ENCODE measurements around the gene RSPH9. TPM values are rescaled to one million over a fixed set of nuclear protein-coding genes. Genes with fewer than 3 reads are reported as not detected.

The RSPH9 gene
- total RNA-seq, 2 donors from 2014 or later = not detected

- no peaks in the 10 kb centered on the region for H3K9me3 Mint-ChIP-seq
- peaks cover 1 to 10% of the 10 kb centered on the region in 2 donors for H3K4me1 Mint-ChIP-seq (ENCODE audit: low read depth in 2 of 2)
- DNase-seq (ENCODE audit: low spot score) = no peak
- H3K27me3 Mint-ChIP-seq = no peaks in the 10 kb centered on the region
- H3K36me3 Mint-ChIP-seq = peaks cover 5% of the 10 kb centered on the region
- ATAC-seq = no peak
- H3K4me3 Mint-ChIP-seq = no peak overlapping the region
- no peak overlapping the region for H3K27ac Mint-ChIP-seq
Measured at GRCh38 chr6:43677759-43678158, 32.9 kb downstream of the RSPH9 start.

GRCh38 chr6:43678341-43678740, 33.5 kb downstream of the RSPH9 start:
- Mint-ChIP-seq H3K9me3 (no peaks in the 10 kb centered on the region), H3K27me3 (no peaks in the 10 kb centered on the region), H3K36me3 (peaks cover 5% of the 10 kb centered on the region), H3K27ac (no peak overlapping the region), H3K4me1 (ENCODE audit: low read depth in 2 of 2) (peaks cover 7 to 13% of the 10 kb centered on the region in 2 donors), H3K4me3 (no peak overlapping the region)
- DNase-seq (ENCODE audit: low spot score) = no peak
- no peak for ATAC-seq

- ATAC-seq = no peak
- H3K4me3 Mint-ChIP-seq = no peak overlapping the region
- H3K27me3 Mint-ChIP-seq = no peaks in the 10 kb centered on the region
- H3K4me1 Mint-ChIP-seq (ENCODE audit: low read depth in 2 of 2) = peaks cover 11 to 19% of the 10 kb centered on the region in 2 donors
- no peak for DNase-seq (ENCODE audit: low spot score)
- no peak overlapping the region for H3K27ac Mint-ChIP-seq
- H3K36me3 Mint-ChIP-seq = peaks cover 5% of the 10 kb centered on the region
- no peaks in the 10 kb centered on the region for H3K9me3 Mint-ChIP-seq
Measured at GRCh38 chr6:43679057-43679456, 34.2 kb downstream of the RSPH9 start.

GRCh38 chr6:43680308-43681200, 35.7 kb downstream of the RSPH9 start:
- Mint-ChIP-seq H3K27me3 (no peaks in the 10 kb centered on the region), H3K4me3 (no peak overlapping the region), H3K36me3 (peaks cover 5% of the 10 kb centered on the region), H3K27ac (no peak overlapping the region), H3K9me3 (no peaks in the 10 kb centered on the region), H3K4me1 (ENCODE audit: low read depth in 2 of 2) (peaks cover 19 to 23% of the 10 kb centered on the region in 2 donors)
- DNase-seq (ENCODE audit: low spot score) = no peak
- ATAC-seq = no peak

DNA sequence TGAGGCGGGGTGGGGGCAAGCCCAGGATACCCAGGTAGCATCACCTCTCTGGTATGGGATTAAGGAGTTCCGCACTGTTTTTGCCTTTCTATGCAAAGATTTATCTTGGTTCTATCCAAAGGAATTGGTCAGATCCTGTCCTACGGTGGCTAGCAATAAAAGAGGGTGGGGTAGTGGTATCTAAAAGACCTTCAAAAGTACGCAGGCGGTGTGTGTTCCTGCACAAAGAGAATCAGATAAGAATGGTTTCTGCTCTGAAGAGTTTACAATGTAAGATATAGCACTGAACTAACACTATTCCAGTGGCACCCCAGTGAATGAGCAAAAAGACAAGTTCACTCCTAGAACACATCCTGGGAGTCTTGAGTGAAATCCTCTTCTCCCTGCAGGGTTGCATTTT, 36.5 kb downstream of the RSPH9 start:
- Mint-ChIP-seq H3K36me3 (peaks cover 5% of the 10 kb centered on the region), H3K27me3 (no peaks in the 10 kb centered on the region), H3K4me1 (ENCODE audit: low read depth in 2 of 2) (peaks cover 23 to 26% of the 10 kb centered on the region in 2 donors), H3K9me3 (no peaks in the 10 kb centered on the region), H3K27ac (no peak overlapping the region), H3K4me3 (no peak overlapping the region)
- DNase-seq (ENCODE audit: low spot score) (no peak), ATAC-seq (no peak)

- H3K9me3 Mint-ChIP-seq = no peaks in the 10 kb centered on the region
- DNase-seq (ENCODE audit: low spot score) (no peak), ATAC-seq (no peak)
- no peak overlapping the region for H3K4me3 Mint-ChIP-seq
- H3K36me3 Mint-ChIP-seq = peaks cover 4% of the 10 kb centered on the region
- H3K27me3 Mint-ChIP-seq = no peaks in the 10 kb centered on the region
- H3K4me1 Mint-ChIP-seq (ENCODE audit: low read depth in 2 of 2) = peaks cover 35 to 38% of the 10 kb centered on the region in 2 donors
- no peak overlapping the region for H3K27ac Mint-ChIP-seq
Measured at GRCh38 chr6:43682724-43683429, 38.0 kb downstream of the RSPH9 start.

DNA sequence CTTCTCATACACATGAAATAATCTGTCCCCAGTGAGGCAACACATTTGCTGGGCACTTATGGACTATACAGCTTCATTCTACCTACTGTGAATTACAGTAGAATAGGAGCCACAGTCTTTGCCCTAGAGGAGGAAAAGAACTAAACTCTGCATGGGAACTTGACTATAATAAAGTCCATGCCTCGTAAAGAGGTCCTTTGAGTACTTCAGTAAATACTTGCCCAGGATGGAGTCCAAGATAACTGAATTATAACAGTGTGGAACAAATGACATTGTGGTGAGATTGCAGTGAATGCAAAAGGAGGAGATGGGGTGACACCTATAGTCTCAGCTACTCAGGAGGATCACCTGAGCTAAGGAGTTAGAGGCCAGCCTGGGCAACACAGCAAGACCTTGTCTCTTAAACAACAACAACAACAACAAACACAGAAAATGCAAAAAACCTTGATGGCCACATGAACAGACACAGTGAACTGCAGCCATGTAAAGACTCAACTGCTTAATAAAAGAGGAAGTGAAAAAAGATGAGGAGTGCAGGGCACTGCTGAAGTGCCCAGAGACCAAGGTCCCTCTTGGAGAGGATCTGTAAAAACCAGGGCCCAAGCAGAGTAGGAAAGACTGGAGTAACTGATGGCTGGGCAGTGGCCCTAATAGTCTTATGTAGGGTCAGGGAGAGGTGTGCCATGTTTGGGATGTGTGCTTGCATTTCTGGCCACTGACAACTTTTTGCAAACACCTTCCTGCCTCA, 39.0 kb downstream of the RSPH9 start:
- peaks cover 41 to 43% of the 10 kb centered on the region in 2 donors for H3K4me1 Mint-ChIP-seq (ENCODE audit: low read depth in 2 of 2)
- H3K36me3 Mint-ChIP-seq = peaks cover 4% of the 10 kb centered on the region
- DNase-seq (ENCODE audit: low spot score) (no peak), ATAC-seq (no peak)
- H3K27ac Mint-ChIP-seq = no peak overlapping the region
- no peaks in the 10 kb centered on the region for H3K9me3 Mint-ChIP-seq
- H3K27me3 Mint-ChIP-seq = no peaks in the 10 kb centered on the region
- H3K4me3 Mint-ChIP-seq = no peak overlapping the region

GRCh38 chr6:43687079-43687436, 42.2 kb downstream of the RSPH9 start:
- H3K4me3 Mint-ChIP-seq = peak overlapping the region; percentile 95
- H3K36me3 Mint-ChIP-seq = peaks cover 4% of the 10 kb centered on the region
- H3K9me3 Mint-ChIP-seq = no peaks in the 10 kb centered on the region
- ATAC-seq (peak in 1 of 2 donors; percentile 17), DNase-seq (ENCODE audit: low spot score) (no peak)
- H3K27ac Mint-ChIP-seq = peak overlapping the region; percentile 79 to 91
- H3K27me3 Mint-ChIP-seq = peaks cover 0 to 3% of the 10 kb centered on the region in 2 donors
- H3K4me1 Mint-ChIP-seq (ENCODE audit: low read depth in 2 of 2) = peaks cover 36 to 41% of the 10 kb centered on the region in 2 donors

- H3K4me1 Mint-ChIP-seq (ENCODE audit: low read depth in 2 of 2) = peaks cover 34 to 41% of the 10 kb centered on the region in 2 donors
- no peaks in the 10 kb centered on the region for H3K9me3 Mint-ChIP-seq
- peaks cover 4% of the 10 kb centered on the region for H3K36me3 Mint-ChIP-seq
- DNase-seq (ENCODE audit: low spot score) (peak; percentile 87), ATAC-seq (peak; percentile 98)
- peak within 1 kb of the TSS; percentile 95 for H3K4me3 Mint-ChIP-seq
- peak within 1 kb of the TSS; percentile 79 to 91 for H3K27ac Mint-ChIP-seq
- H3K27me3 Mint-ChIP-seq = peaks cover 0 to 3% of the 10 kb centered on the region in 2 donors
Measured at GRCh38 chr6:43687437-43688347, 42.9 kb downstream of the RSPH9 start, which contains the start of gene MRPS18A. TSS of gene MRPS18A (minus strand) at chr6:43687791. CDS start at chr6:43687779, 12 bp downstream.

- H3K27ac Mint-ChIP-seq = no peak overlapping the region
- H3K36me3 Mint-ChIP-seq = peaks cover 4% of the 10 kb centered on the region
- DNase-seq (ENCODE audit: low spot score) = no peak
- no peak overlapping the region for H3K4me3 Mint-ChIP-seq
- no peaks in the 10 kb centered on the region for H3K9me3 Mint-ChIP-seq
- H3K4me1 Mint-ChIP-seq (ENCODE audit: low read depth in 2 of 2) = peaks cover 23 to 26% of the 10 kb centered on the region in 2 donors
- ATAC-seq = no peak
- peaks cover 0 to 3% of the 10 kb centered on the region in 2 donors for H3K27me3 Mint-ChIP-seq
Measured at GRCh38 chr6:43689421-43689820, 44.6 kb downstream of the RSPH9 start.

DNA sequence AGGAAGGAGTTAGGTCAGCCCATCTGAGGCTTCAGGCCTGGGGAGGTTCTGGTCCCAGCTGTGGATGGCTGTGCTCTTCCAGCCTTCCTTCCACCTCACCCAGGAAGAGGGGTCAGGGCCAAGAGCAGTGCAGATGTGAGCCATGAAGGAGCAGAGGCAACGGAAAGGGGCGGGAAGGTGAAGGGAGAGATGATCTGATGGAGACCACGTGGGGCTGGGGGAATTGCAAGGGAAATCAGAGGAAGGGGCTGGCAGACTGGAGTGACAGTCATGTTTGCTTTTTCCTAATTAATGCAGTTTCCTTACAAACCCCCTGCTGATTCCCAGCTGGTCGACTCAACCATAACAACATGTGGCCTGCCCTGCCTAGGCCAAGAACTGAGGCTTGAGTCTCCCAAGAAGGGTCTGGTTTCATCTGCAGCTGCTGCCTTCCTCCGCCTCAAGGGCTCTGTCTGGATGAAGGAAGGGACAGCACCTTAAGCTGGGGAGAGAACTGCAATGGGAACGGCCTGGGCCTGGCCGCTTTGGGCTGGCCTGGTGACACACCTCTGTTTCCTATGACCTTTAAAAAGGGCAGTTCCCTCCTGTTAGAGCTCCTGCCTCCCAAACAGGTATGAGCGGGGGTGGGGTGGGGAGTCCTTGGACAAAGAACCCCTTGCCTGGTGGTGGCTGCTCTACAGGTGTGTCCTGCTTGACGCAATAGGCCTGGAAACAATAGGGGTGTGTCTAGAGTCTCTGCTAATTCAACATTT, 50.6 kb downstream of the RSPH9 start:
- H3K27me3 Mint-ChIP-seq = peaks cover 9 to 13% of the 10 kb centered on the region in 2 donors
- no peak overlapping the region for H3K27ac Mint-ChIP-seq
- H3K4me3 Mint-ChIP-seq = no peak overlapping the region
- no peaks in the 10 kb centered on the region for H3K4me1 Mint-ChIP-seq (ENCODE audit: low read depth in 2 of 2)
- no peaks in the 10 kb centered on the region for H3K9me3 Mint-ChIP-seq
- H3K36me3 Mint-ChIP-seq = no peaks in the 10 kb centered on the region
- no peak for DNase-seq (ENCODE audit: low spot score)
- ATAC-seq = no peak

DNA sequence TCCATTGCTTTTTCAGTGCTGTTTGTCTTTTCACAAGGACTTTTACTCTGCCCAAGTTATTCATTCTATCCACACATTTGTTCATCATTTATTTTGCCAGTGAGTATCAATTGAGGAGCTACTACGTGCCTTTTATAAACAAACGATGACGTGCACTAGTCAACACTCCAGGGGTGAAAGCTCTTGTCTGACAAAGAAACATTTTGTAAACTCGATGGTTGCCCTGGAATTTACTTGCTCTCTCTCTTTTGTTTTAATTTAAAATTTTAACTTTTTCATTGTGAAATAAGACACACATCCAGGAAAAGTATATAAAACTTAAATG, 51.1 kb downstream of the RSPH9 start:
- Mint-ChIP-seq H3K36me3 (no peaks in the 10 kb centered on the region), H3K9me3 (no peaks in the 10 kb centered on the region), H3K27ac (no peak overlapping the region), H3K27me3 (peaks cover 11 to 12% of the 10 kb centered on the region in 2 donors), H3K4me3 (no peak overlapping the region), H3K4me1 (ENCODE audit: low read depth in 2 of 2) (no peaks in the 10 kb centered on the region)
- no peak for DNase-seq (ENCODE audit: low spot score)
- no peak for ATAC-seq

Measured in natural killer cell treated with Interleukin-12 subunit alpha and Interleukin-12 subunit beta and Interleukin-15 and Interleukin-18, amount 100 ng/mL, for 72 hours (primary cell).